Measurements from ENCODE around the gene PTPRN2.

Gene PTPRN2

DNA sequence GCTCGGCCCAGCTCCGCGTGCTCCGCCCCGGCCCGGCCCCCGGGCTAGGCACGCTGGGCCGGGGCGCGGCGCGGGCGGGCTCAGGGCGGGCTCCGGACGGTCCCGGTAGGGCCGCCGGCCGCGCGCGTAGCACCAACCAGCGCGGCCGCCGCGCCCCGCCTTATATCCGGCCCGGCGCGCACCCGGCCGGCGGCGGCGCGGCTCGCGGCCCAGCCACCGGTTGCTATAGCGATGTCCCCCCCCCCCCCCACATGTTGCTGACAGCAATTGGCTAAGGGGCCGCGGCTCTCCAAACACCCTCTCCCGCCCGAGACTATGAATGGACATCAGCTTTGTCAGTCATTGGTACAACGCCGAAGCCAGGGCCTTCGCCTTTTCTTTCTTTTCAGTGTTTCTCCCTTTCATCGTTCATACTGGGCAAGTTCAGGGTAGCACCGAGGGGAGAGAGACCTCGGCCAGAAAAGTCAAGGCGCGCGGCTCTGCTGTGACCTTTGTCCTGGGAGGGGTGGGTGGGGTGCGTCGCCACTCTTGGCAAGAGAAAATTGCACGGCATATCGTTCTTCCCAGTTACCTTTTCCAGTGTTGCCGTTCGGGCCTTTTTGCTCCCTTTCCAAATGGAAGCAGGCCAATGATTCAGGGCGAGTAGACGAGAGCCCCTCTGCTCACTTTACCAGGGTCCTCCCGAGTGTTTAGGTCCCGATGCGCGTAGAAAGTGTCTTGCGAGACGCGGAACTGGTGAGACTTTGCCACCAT lies 896.6 kb downstream of the PTPRN2 start:
- no peak for DNase-seq (ENCODE audit: low read depth)

DNA sequence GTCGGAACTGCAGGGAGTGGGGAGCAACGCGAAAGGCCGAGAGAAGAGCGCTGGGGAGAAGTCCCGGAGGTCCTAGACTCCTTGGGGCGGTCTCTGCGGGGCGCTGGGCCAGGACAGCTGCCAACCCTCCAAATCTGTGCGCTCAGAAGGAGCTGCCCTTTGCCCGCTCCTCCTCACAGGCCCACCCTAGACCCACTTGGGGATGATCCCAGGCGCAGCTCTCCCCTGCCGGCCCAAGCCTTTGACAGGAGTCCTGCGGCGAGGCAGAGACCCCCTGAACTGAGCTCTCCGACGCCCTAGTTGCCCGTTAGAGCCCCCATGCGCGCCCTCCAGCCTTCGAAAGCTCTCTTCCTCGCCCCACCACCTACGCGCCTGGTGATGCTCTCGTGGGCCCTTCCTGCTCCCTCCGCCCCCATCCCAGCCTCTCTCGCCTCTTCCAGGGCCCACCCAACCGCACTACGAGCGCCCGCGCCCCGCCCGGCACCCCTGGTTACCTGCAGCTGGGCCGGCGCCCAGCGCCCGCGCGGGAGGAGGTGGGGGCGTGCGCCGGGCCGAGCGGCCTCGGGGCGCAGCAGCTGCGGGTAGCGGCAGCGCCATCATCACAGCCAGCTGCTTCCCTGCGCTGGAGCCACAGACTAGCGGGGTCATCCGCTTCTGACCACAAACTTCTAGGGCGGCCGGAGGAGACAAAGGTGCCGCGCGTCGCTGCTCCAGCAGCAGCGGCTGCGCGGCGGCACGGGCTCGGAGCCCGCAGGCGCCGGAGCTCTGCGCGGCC lies 897.4 kb downstream of the PTPRN2 start:
- DNase-seq (ENCODE audit: low read depth): no peak

DNA sequence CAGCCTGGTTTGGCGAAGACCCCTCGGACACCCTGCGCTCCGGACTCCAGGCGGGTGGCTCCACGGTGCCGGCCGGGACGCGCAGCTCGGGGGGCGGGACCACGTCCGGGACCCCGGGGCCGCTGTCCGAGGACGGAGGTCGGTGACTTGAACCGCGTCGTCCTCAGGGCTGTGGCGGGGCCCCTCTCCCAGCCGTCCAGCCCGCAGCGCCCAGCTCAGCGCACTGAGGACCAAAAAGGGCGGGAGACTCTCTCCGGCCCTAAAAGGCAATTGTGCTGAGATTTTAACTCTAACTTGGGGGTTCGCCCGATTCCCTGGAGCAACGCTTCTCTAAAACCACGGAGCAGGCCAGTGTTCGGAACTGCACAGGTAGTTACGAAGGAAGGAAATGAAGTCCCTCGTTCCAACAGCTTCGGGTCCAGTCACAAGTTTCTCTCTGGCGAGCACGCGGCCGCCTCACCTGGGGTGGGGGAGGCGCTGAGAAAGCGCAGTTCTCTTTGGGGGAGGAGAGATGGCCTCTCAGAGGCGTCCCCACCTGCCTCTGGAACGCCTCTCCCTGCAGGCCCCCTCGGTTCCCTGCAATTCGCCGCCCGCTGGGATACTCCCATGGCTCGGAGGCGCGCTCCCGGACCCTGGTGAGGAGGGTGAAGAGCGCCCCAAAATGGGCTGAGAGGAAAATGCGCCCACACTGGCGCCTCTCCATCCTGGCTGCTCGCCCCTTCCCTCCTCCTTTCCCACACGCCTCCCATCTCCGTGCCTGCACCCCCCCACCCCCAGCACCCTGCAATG lies 898.2 kb downstream of the PTPRN2 start:
- DNase-seq (ENCODE audit: low read depth): no peak

DNA sequence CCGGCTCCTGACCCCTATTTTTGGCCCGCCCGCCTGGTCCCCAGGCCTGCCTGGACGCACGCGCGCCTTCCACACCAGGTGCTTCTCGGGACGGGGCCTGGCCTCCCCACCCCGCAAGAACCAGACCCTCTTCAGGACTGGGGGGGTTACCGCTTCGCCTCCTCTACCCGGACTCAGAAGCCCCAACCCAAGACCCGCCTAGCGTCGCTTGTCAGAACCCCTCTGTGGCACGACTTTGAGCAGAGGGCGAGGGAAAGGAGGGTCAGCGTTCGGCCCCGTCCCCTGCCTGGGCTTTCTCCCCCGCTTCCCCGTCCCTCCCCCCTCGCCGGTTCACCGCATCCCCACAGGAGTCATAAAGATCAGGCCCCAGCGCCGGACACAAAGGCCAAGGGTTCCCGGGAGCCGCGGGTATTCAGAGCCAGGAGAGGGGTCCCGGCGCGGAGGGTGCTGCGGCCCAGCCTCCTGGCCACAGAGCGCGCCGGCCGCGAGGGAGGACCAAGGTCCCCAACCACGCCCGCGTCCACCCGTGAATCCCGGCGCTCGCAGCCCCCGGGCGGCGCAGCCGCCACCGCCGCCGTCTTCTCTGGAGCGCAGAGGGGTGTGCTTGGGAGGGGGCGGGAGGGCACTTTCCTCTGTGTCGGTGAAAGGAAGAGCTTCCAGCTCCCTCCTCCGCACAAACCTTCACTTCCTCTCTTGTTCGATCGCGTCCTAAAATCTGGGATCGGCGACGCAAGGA lies 898.9 kb downstream of the PTPRN2 start:
- no peak for DNase-seq (ENCODE audit: low read depth)

DNA sequence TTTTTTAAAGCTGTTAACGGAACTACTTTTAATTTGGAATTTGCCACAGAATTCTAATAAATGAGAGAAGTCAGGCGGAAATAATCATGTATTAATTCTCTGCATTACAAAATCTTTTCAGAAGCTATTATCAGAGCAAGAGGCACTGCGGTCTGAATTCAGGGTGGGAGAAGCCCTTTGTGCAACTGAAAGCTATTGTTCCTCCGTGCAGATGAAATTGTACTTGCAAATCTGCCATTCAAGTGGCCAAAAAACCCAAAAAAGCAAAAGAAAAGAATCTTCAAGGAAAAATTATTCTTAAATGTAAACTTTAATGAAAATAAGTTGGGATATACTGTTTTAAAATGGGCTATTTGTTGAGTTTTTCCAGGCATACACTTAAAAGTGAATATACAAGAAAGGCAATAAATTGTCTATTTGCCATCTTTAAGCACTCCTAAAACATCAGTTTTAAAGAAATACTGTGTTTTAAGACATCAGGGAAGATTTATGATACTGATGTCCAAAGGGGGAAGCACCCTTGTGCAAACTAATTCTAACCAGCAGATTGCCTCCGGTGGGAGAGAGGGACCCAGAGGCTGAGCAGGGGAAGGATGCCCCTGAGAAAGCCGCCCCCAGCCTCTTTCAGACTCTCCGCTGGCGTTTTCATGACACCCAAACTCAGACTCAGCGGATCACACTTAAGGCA lies 899.6 kb downstream of the PTPRN2 start:
- DNase-seq (ENCODE audit: low read depth): no peak

DNA sequence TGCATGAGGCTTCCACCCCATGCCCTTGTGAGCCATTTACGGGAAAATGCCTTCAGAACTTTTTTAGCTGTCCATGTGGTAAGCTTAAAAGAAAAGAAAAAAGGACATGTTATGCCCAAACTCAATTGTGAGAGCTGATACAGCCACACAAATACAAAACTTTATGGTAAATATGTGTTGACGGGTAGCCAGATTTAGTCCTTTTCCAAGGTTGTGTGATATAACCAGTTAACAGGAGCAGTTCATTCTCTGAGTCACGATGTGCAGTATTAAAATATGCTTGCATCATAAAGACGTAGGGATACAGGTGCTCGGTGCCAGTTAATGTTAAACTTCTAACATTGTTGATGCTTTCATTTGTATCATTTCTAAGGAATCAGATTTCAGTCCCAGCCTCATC lies 900.5 kb downstream of the PTPRN2 start:
- DNase-seq (ENCODE audit: low read depth): no peak

DNA sequence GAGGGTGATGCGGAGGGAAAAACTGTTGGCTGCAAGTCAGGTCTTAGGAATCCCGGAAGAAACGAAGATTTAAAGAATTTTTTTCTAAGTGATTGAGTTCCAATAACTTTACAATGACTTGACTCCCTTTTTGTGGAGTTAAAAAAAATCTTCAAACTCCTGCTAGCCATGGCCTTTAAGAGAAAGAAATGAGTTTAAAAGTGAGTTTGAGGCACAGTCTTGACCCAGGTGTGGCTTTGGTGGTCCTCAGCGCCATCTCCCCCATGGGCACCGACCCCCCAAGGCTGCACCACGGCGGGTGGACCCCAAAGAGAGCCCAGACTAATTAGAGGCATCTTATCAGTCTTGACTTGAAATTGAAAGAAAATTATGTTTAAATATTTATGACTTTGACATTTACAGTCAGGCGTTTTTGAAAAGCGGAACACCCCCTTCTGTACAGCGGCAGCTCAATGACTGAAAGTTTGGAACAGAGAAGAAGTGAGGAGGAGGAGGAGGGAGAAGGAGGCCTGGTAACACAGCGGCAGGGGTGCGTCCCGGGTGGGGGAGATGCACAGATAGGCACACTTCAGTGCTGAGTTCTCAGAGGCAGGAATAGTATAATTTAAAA lies 901.2 kb downstream of the PTPRN2 start:
- DNase-seq (ENCODE audit: low read depth): no peak

DNA sequence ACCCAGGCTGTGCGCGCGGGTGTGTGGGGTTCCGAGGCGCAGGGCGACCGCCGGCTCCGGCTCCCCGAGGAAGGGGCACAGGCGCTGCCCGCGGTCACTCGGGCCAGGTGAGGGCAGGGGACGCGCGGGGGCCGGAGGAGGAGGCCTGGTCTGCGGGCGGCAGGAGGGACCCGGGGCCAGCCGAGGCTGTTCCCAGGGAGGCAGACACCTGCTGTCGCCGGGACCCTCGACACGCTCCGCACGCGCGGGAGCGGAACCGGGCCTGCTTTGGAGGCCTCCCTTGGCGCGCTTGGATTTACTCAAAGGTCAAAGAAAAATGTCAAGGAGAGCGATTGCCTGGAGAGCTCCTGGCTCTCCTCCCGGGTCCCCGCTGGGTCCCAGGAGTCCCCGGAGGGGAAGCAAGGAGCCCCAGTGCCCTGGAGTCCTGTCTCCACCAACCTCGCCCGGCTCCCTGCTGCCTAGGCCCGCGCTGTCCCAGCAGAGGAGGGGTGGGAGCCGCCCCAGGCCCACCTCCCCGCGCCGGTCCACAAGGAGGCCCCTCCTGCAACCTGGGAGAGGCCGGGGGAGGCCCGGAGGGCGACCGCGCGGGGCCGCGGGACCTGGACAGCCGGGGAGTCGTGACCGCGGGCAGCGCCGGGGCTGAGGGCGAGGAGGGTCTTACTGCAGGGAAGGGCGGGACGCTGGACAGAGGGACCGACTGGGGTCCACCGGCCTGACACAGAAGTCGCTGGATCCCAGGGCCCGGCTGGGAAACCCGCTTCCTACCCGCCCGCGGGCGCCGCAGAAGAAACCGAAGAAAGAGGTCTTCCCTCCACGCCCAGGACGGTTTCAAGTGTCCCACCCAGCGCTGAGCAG lies 902.0 kb downstream of the PTPRN2 start:
- DNase-seq (ENCODE audit: low read depth): no peak

DNA sequence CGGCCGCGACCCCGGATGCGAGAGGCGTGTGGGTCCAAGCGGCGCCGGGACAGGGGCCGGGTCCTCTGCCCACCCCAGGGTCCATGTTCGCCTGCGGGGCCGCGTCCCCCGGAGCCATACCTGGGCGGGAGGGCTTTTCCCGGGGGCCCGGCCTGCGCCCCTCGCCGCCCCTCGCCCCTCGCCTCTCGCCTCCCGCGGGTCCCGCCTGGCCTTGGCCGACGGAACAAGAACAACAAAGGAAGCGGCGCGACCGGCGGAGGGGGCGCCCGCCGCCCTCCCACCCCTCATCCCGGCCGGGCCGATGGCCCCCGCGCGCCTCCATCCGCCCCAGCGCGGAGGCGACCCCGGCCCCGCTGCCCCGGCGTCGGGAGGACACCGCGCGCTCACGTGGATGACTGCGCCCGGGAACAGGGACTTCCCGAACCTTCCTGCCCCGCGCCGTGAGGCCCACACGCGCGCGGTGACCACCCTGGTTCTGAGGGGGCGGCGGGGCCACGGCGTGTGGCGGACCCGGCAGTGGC lies 902.7 kb downstream of the PTPRN2 start:
- no peak for DNase-seq (ENCODE audit: low read depth)

DNA sequence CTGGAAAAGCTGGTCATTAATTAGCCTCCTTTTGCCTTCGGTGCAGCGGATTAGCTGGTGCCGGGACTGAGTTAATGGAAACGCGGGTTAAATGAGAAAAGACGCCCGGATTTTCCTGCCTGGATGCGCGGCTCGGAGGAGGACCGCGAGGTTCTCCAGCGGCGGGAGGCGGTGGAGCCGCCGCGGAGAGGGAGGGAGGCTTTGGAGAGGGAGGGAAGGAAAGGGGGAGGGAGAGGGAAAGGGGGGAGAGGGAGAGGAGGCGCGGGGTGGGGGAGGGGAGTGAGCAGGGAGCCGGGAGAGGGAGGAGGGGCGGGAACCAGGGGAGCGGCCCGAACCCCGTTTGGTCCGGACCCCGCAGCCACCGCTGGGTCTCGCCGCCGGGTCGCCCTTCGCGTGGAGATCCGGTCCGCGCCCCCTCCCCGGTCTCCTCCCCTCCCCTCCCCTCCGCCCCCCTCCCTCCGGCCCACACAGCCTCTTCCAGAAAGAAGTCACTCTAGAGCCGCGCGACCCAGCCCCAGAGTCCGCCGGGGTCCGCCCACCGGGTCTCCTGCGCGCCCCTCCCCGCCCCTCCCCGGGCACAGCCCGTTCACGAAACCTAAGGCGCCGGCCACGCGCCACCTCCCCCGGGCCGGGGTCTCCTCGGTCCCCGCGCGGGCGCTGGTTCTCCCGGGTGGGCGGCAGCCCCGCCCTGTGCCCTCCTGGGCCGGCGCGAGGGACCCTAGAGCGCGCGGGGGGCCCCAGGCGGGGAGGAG lies 903.3 kb downstream of the PTPRN2 start:
- DNase-seq (ENCODE audit: low read depth): no peak

DNA sequence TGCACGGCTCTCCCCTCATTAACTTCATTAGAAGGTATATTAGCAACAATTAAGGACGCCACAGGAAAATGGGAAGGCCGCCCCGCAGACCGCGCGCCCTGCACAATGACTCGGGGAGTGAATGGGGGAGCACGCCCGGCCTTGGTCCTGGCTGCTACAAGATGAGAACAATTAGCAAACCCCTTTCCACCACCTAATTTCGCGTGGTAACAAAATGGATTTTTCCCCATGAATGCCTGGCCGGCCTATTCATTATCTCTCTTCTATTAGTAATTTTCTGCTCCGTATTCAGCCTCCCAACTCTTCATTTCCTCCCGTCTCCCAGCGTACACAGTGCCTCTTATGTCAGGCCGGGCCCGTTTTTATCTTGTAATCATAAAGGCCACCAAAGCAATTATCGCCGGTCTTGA lies 903.9 kb downstream of the PTPRN2 start:
- DNase-seq (ENCODE audit: low read depth): no peak

DNA sequence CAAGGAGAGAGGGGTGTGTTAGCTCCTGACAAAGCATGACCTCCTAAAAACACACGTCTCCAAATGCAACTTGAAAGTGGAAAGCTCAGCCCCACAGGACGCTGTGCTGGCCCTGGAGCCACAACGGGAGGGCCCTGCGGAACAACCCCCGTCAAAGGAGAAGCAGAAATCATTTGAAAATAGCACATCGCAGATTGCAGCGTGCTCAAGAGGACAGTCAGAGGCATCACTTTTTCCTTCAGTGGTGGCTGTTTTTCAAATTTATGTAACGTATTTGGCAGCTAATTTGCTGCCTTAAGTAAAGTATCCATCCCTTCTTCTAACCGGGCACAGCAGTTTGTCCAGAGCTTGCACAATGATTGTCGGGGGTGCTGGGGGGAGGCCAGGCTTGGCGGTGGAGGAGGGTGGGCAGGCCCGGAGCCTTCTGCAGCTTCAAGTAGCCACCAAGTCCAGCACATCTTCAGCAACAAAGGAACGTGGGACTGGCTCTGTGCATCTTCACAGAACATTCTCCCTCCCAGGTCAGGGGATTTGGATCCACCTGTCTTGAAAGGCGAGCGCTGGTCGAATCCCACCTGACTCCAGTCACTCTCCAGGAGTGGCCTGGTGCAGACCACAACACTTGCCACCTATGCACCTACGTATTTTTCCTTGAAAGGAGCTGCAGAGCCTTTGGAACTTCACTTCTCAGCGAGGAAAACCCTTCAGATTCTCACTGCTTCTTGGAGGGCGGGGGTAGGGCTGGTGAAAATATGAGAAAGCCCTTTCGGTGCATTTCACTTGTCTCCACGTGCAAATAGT lies 904.5 kb downstream of the PTPRN2 start:
- no peak for DNase-seq (ENCODE audit: low read depth)

DNA sequence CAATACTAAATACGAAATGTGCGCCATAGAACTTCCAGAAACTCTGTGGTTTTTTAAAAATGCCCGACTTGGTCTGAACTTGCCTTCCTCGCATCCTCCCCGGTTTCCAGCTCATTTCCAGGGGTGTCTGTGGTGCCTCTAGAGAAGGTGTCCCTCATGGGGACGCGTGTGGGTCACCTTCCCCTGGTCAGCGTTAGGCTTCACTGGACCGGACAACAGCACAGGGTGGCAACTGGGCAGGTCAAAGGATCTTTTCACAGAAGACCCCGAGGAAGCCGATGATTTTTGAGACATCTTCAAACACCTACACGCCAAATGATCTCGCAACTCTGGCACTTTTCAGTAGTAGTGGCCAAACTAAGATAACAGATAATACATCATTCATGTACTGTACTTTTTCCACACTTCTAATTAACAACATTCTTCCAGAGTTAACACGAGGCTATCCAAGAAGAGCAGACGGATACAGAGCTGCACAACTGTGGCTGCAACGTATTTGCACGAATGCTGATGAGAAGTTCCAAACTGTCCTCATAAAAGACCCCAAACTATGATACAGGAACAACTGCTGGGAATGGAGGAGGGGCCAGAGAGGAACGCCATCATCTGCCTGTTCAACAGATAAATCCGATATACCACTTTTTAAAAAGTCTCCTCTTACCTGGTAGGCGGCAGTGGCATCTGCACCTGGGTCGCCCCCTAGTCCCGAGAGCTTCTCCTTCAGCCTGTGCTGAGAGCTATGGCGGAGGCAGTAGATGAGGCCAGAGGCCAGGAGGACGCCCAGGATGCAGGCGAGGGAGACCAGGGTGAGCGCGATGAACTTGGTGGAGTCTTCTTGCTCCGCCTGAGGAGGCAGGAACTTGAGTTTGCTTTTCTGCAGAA lies 905.3 kb downstream of the PTPRN2 start:
- DNase-seq (ENCODE audit: low read depth): no peak

DNA sequence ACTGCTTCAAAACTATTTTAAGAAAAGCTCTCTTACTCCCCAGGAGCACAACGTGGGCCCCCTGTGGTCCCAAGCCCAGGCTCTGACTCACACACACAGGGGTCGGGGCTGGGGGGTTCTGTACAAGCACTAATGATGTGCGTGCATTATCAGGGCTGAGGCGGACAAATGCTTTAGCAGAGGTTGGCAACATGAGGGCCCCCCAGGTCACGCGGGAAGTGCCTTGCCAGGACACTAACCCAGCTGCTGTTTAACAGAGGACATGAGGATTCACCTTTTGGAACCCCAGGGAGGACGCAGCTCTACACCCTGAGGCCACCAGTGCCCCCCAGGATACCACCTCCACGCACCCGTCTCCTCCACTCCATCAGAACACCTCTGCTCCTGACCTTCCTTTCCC lies 908.0 kb downstream of the PTPRN2 start:
- DNase-seq (ENCODE audit: low read depth): no peak

DNA sequence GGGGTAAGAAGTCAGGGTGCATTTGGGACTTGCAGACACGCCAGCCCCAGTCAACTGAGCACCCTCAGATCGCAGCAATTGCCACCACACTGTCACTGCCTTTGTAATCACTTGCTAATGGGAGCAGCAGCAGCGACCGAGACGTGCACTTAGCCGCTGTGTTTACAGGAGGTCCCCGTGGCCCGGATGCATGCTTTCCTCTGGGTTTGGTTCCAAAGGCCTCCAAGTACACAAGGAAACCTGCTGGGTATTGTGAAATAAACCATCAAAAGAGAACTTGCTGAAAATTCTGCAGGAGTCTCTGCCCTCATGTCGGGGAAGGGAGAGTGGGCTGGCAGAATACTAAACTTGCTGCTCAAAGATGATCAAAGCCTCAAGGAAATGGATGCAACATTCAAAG lies 909.1 kb downstream of the PTPRN2 start:
- DNase-seq (ENCODE audit: low read depth): no peak

DNA sequence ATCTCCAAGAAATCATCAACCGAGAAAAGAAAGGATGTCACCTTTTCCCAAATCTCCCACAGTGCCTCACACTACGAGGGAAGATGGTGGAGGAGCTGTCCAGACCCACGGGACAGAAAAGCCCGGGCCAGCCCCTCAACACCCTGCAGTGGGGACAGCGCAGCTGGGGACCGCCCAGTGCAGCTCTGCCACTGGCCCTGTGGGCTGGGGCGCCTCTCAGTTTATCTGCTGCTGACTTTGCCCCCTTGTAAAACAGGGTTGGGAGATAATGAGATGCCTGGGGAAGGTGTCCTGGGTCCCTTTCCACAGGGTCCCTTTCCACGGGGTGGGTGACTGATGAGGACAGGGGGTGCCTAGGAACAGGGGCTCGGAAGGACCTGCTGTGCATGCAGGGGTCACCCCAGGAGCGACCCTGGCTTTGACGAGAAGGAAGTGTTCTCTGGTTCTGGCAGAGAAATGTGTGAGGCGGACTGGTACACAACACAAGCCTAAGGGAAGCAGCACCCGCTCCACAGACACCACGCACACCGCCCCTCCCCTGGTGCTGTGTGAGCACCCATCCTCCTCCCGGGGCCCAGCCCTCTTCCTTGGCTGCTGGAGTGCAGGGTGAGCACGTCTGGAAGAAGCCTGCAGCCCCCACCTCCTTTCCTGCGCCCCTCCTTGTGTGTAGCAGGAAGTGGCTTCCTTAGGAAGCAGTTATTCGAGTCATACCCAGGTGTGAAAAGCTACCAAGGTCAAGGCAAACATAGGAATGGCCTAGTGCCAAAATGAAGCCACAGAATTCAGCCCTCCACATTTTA lies 911.0 kb downstream of the PTPRN2 start:
- no peak for DNase-seq (ENCODE audit: low read depth)

Data from HS-5 (cell line).